Activated CD4-positive, alpha-beta T cell treated with anti-CD3 and anti-CD28 coated beads, Interleukin-2, amount 10 ng/mL, durations not matched to agents 24 days and 14 days (primary cell): ENCODE results near the gene EFHD2. TPM values are rescaled to one million over a fixed set of nuclear protein-coding genes. Genes with fewer than 3 reads are reported as not detected.

Experiments
- DNase-seq: peaks from one replicate; pipeline ENCODE4 v3.0.0; 2022
- H3K27ac Mint-ChIP-seq: one replicate; pipeline ENCODE4 v1.8.0; 2022; ENCODE audit warnings: mild to moderate bottlenecking, mixed read lengths
- H3K27me3 Mint-ChIP-seq: one replicate; pipeline ENCODE4 v1.8.0; 2022; ENCODE audit warnings: mixed read lengths
- H3K36me3 Mint-ChIP-seq: one replicate; pipeline ENCODE4 v1.8.0; 2022; ENCODE audit warnings: low read depth, mild to moderate bottlenecking, mixed read lengths
- H3K4me1 Mint-ChIP-seq: one replicate; pipeline ENCODE4 v1.8.0; 2021; ENCODE audit warnings: mixed read lengths
- H3K4me3 Mint-ChIP-seq: one replicate; pipeline ENCODE4 v1.8.0; 2022; ENCODE audit warnings: mild to moderate bottlenecking, moderate library complexity, mixed read lengths
- H3K9me3 Mint-ChIP-seq: one replicate; pipeline ENCODE4 v1.8.0; 2021; ENCODE audit warnings: mixed read lengths
- intact Hi-C: fragments of 100-400 bp; cut with micrococcal nuclease; formaldehyde crosslinking; loops from one replicate; pipeline ENCODE4 v1.15.1; 2023
- total RNA-seq: library from RNA; stranded (reverse); gene quantifications from 2 replicates; pipeline ENCODE4 v1.2.3, GENCODE V29; 2022

Gene EFHD2
- total RNA-seq, 1 donor from 2014 or later, result 92.3 TPM

DNA sequence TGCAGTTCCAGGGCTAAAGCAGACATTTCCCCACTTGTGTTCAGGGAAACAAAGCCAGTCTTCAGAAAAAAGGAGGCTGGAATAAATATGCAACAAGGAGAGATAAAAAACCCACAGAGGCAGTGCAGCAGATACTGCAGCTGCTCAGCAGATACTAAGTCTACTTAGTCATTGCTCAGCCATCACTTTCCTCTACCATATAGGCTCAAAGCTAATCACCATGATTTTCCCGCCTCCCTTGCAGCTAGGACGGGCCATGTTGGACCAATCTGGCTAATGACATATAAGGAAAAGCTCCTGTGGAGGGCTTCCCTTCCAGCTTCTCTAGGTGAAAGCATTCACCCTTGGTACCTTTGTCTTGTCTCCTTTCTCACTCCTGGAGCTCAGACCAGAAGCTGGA, 10.0 kb upstream of the EFHD2 start:
- Mint-ChIP-seq H3K9me3 (peaks cover 4% of the 10 kb centered on the region), H3K27me3 (peaks cover 6% of the 10 kb centered on the region), H3K4me3 (no peak overlapping the region), H3K36me3 (no peaks in the 10 kb centered on the region), H3K4me1 (no peaks in the 10 kb centered on the region), H3K27ac (no peak overlapping the region)
- no peak for DNase-seq
- intact Hi-C loops, result no loop called here

DNA sequence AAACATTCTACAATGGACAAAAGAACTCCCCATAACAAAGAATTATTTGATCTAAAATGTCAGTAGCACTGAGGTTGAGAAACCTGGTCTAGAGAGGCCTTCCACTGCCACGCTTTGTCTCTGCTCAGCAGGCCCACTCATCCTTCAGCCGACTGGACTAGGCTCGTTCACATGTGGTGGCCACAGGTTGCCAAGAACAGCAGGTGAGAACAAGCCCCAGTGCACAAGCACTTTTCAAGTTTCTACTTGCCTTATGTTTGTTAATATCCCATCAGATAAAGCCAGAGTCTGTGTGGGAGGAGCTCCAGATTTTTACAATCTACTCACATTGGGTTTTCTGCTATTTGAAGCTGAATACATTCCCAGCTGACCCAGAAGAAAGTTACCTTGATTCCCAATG, 9.1 kb upstream of the EFHD2 start:
- intact Hi-C loops, result no loop called here
- no peak for DNase-seq
- H3K9me3 Mint-ChIP-seq, result peaks cover 4% of the 10 kb centered on the region
- no peak overlapping the region for H3K27ac Mint-ChIP-seq
- no peaks in the 10 kb centered on the region for H3K4me1 Mint-ChIP-seq
- no peaks in the 10 kb centered on the region for H3K36me3 Mint-ChIP-seq
- peaks cover 8% of the 10 kb centered on the region for H3K27me3 Mint-ChIP-seq
- H3K4me3 Mint-ChIP-seq, result no peak overlapping the region

DNA sequence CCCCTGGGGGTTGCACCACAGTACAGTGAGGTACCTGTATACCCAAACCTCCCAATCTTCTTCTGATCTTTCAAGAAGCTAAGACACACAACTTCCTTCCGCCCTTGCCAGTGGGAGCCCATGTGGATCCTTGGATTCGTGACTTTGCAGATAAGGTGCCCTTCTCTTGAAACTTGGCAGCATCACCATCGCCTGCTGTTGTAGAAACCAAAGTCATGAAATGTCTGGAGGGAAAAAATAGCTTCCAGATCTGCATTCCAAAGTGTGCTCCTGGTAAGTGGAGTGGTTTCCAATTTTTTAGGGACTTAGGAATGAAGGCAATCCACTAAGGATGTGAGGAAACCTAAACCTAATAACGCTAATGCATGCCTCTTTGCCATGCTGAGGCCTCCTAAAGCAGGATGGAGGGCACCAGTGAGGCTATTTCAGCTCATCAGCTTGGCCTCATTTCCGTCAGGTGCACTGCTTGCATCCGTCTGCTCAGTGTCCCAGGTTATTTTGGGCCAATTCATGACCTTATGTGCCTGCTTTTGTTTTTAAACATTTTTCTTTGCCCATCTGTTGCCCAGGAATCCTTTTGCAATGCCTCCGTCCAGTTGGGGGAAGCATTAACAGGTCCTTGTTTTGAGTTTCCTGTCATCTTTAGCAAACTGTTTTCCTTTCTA, 8.2 kb upstream of the EFHD2 start:
- peaks cover 4% of the 10 kb centered on the region for H3K9me3 Mint-ChIP-seq
- intact Hi-C loops, result no loop called here
- H3K27me3 Mint-ChIP-seq, result peaks cover 10% of the 10 kb centered on the region
- no peak for DNase-seq
- H3K4me1 Mint-ChIP-seq, result no peaks in the 10 kb centered on the region
- no peak overlapping the region for H3K27ac Mint-ChIP-seq
- no peaks in the 10 kb centered on the region for H3K36me3 Mint-ChIP-seq
- no peak overlapping the region for H3K4me3 Mint-ChIP-seq

DNA sequence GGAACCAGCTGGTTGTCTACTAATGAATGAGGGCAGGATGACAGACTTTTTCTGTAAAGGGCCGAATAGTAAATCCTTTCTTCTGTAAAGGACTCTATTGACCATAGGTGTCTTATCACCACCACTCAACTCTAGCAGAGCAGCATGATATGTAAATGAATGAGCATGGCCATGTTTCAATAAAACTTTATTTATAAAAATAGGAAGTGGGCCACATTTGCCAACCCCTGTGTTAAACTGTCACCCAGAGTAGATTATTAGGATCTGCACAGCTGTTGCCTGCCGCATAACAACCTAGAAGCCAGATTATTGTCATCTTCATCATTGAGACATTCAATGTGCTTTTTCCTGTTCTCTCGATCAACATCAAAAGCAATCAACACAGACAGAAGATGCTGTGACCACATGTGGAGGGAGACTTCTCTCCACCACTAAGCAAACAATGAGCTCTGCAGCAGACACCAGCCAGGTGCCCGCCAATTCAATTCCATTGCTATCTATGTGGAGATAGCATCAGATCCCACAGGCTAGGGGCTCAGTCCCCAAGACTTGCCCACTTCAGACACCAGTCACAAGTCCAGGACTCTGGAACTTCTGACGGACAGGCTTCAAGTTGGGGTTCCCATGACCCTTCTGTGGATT, 6.8 kb upstream of the EFHD2 start:
- H3K4me3 Mint-ChIP-seq, result no peak overlapping the region
- DNase-seq, result no peak
- H3K36me3 Mint-ChIP-seq, result no peaks in the 10 kb centered on the region
- H3K4me1 Mint-ChIP-seq, result peaks cover 5% of the 10 kb centered on the region
- intact Hi-C loops, result no loop called here
- H3K9me3 Mint-ChIP-seq, result peaks cover 4% of the 10 kb centered on the region
- no peak overlapping the region for H3K27ac Mint-ChIP-seq
- peaks cover 24% of the 10 kb centered on the region for H3K27me3 Mint-ChIP-seq

DNA sequence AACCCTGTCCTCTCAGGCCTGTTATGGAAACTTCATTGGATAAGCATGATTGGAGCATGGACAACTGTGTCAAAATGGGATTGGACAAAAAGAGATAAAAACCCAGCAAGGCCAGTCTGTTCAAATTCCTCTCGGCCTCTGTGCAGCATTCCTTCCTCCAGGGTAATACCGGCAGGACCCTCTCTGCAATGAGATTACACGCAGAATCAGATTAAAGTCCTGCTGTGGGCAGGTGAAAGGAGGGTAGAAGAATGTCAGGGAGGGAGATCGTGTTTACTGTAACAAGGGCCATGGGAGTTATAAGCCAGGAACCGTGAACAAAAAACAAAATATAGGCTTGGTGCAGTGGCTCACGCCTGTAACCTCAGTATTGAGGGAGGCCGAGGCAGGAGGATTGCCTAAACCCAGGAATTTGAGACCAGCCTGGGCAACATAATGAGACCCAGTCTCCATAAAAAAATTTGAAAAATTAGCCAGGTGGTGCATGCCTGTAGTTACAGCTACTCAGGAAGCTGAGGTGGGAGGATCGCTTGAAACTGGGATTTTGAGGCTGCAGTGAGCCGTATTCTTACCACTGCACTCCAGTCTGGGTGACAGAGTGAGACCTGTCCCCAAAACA, 5.6 kb upstream of the EFHD2 start:
- Mint-ChIP-seq H3K27me3 (peaks cover 32% of the 10 kb centered on the region), H3K27ac (no peak overlapping the region), H3K4me3 (no peak overlapping the region), H3K9me3 (no peaks in the 10 kb centered on the region), H3K36me3 (no peaks in the 10 kb centered on the region), H3K4me1 (peaks cover 6% of the 10 kb centered on the region)
- intact Hi-C loops, result no loop called here
- DNase-seq, result no peak

DNA sequence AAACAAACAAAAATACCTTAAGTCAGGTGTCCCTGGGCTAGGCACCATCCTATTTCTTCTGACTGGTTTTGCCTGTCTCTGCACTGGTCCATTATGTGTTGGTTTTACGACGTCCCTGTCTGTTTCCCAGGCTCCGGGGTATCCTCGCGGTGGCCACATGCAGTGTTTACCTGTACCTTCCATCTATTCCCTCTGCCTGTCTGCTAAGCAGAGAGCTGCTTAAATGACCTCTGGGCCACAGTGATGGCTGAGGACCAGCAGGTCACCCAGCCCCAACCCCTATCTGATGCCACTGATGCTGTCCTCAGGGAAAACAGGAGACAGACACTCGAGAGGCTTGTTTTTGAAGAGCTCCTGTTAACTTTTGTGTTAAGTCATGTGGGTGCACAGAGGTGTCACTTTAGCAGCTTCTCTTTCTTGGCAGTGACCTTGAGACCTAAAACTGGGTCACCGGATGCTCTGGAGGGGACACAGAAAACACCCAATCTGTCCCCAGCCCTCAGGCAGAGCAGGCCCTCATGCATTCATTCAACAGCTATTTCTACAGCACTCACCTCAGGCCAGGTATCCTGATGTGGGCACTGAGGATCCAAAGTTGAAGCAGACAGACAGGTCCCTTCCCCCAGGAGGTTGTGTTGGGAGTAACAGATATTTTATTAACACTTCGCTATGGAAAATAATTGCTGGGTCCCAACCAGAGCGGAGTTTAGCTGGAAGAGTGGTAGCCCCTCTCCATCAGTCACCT, 4.4 kb upstream of the EFHD2 start:
- Mint-ChIP-seq H3K9me3 (no peaks in the 10 kb centered on the region), H3K27ac (no peak overlapping the region), H3K4me1 (peaks cover 8% of the 10 kb centered on the region), H3K36me3 (no peaks in the 10 kb centered on the region), H3K4me3 (no peak overlapping the region), H3K27me3 (peaks cover 34% of the 10 kb centered on the region)
- no peak for DNase-seq
- intact Hi-C loops, result no loop called here

DNA sequence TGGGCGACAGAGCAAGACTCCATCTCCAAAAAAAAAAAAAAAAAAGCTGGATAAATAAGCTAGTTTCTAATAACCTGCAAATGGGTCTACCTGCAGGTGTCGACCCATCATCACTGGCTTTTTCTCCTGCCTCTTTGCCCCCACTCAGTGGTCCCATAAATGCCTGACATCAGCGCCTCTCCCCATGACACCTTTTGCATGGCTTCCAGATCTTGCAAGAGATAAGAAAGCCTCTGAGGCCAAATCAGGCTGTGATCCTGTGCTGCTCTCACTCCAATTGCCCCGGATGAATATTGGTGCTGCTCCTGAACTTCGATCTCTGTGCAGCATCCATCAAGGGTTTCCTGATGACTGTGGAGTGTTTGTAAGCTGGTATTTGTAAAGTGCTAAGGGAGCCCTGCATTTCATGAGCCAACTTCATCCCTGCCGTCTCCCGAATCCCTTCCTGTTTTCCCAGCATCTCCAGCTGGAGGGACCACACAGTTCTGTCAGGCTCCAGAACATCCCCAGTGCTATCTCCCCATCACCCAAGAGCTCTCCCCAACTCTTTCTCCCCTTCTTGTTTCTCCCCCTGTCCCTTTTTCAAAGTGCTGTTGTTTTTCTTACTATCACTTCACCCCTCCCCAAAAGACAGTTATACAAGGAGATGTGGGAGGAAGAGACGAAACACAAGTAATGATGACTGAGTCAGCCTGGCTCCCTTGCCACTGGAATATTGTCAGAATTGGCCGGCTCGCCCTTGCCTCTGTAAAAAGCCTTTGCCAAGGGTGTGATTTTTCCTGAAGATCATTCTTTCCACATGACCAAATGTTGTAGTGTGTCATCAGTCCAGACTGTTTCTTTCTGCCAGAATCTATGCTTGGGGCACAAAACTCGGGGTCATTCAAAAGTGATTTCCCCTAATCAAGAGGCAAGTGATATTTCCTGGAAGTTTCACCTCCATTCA, 2.8 kb upstream of the EFHD2 start:
- Mint-ChIP-seq H3K4me3 (no peak overlapping the region), H3K9me3 (no peaks in the 10 kb centered on the region)
- intact Hi-C loops, result no loop called here

DNA sequence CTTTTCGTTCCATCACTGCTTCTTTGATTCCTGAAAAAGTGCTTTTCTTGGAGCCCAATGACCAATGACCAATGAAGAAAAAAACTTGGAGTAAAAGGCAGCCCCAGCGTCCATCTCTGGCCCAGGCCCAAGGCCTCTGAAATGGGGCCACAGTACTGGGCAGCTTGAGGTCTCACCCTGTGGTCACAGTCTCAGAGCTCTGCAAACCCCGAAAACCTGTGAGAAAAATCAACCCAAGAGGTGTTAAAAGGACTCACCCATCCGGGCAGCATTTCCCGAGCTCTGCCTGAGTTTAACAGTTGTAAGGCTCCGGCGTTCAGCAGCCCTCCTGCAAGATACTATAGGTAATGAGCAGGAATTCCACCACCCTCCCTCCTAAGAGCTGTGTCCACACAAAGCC, 2.1 kb upstream of the EFHD2 start:
- H3K4me1 Mint-ChIP-seq, result peaks cover 20% of the 10 kb centered on the region
- H3K4me3 Mint-ChIP-seq, result no peak overlapping the region
- H3K9me3 Mint-ChIP-seq, result no peaks in the 10 kb centered on the region
- H3K27ac Mint-ChIP-seq, result no peak overlapping the region
- intact Hi-C loops, result no loop called here
- H3K27me3 Mint-ChIP-seq, result peaks cover 34% of the 10 kb centered on the region
- peaks cover 15% of the 10 kb centered on the region for H3K36me3 Mint-ChIP-seq
- DNase-seq, result no peak

More for the DNA sequence above, 2.8 kb upstream of the EFHD2 start:
- Mint-ChIP-seq H3K36me3 (peaks cover 8% of the 10 kb centered on the region), H3K4me1 (peaks cover 13% of the 10 kb centered on the region), H3K27ac (no peak overlapping the region), H3K27me3 (peaks cover 34% of the 10 kb centered on the region)
- no peak for DNase-seq

DNA sequence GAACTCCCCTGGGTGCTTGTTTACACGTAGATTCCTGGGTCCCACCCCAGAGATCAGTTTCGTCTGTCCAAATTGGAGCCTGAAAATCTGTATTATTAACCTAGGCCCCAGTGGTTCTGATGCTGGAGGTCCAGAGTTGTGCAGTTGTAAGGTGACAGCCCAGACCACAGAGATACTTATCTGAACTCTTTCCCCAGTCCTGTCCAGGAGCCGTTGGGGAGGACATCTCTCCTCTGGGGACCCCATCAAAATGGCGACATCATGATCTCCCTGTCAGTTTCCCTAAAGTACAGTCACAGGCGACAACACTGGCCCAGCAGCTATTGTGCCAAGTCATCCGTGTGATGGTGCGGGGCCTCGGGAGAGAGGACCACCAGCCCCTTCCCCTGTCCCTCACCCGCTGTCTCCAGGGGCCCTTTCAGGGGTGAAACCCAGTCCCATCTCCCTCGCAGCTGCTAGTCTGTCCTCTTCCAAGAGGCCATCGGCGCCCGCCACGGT, 749 bp upstream of the EFHD2 start:
- H3K4me1 Mint-ChIP-seq, result peaks cover 29% of the 10 kb centered on the region
- peak overlapping the region; percentile 91 for H3K27ac Mint-ChIP-seq
- no peaks in the 10 kb centered on the region for H3K9me3 Mint-ChIP-seq
- DNase-seq, result no peak
- intact Hi-C loops, result loop anchor here (2.0 kb wide), 1 partner anchor 116 kb away; the partner anchor contains the start of gene CASP9
- H3K27me3 Mint-ChIP-seq, result peaks cover 33% of the 10 kb centered on the region
- peak overlapping the region; percentile 96 for H3K4me3 Mint-ChIP-seq
- peaks cover 27% of the 10 kb centered on the region for H3K36me3 Mint-ChIP-seq

DNA sequence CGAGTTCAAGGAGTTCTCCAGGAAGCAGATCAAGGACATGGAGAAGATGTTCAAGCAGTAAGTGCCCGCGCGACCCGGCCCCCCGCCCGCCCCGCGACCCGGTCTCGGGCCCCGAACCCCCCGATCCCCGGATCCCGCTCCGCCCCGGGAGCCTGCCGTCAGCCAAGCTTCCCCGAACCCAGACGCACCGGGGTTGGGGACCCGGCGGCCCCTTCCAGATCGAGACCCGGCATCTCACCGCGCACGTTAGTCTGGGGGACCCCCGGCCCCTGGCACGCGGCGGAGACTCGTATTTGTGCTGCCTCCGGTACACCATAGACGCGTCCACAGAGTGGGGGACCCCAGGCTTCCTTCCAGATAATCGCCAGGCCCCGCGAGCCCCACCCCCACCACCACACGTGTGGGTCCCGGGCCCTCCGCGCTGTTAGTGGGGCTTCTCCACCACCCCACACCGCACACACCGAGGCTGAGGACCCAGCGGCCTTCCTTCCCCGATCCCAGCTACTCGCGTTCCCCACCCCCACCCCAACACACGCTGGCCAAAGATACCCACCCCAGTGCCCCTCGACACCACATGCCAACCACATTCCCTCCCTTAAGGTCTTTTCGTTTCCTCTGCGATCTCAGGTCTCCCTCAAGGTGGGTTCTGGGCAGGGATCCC, 665 bp downstream of the EFHD2 start:
- peaks cover 42% of the 10 kb centered on the region for H3K4me1 Mint-ChIP-seq
- H3K27ac Mint-ChIP-seq, result peak overlapping the region; percentile 91
- peaks cover 4% of the 10 kb centered on the region for H3K9me3 Mint-ChIP-seq
- DNase-seq, result peak; percentile 72
- peaks cover 28% of the 10 kb centered on the region for H3K27me3 Mint-ChIP-seq
- peaks cover 40% of the 10 kb centered on the region for H3K36me3 Mint-ChIP-seq
- intact Hi-C loops, result no loop called here
- peak overlapping the region; percentile 96 for H3K4me3 Mint-ChIP-seq

DNA sequence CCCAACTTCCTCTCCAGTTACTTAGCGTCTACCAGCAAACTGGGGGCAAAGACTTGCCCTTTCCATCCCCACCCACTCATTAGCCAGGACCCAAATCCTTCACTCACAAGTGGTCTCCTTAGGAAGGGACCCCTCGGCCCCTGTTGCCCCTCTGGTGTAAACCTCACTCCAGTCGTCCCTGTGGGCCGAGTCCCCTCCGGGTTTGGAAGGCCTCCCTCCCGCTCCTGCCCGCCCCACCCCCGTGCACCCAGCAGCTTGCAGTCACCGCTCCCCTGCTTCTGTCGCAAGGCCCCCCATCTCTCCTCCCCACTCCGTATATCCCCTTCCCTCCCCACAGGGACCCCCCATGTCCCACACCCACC, 1.2 kb downstream of the EFHD2 start:
- Mint-ChIP-seq H3K4me3 (peak overlapping the region; percentile 96), H3K9me3 (peaks cover 4% of the 10 kb centered on the region), H3K4me1 (peaks cover 48% of the 10 kb centered on the region), H3K36me3 (peaks cover 45% of the 10 kb centered on the region), H3K27me3 (peaks cover 26% of the 10 kb centered on the region), H3K27ac (peak overlapping the region; percentile 91)
- intact Hi-C loops, result no loop called here
- no peak for DNase-seq

DNA sequence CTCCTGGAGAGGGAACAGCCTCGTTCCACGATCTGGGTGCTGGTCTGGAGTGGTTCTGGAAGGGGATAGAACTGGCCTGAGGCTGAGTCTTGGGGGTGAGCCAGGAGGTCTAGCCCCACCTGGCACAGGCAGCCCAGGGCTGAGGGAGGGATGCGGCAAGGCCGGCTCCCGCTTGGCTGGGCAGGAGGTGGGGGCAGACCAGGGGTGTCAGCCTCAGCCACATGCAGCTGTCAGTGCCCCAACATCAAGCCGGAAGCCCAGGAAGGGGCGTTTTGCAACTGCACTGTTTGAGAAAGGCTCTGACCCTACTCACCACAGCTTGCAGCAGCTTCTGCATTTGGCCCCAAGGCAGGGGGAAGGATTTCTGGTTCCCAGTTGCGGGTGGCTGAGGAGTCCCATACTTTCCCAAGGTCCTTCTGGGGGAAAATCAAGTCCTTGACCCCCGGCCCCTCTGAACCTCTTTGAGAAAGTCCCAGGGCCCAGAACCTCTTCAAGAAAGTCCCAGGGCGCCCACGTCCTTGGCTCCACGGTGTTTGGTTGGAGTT, 2.0 kb downstream of the EFHD2 start:
- H3K4me3 Mint-ChIP-seq, result peak overlapping the region; percentile 96
- H3K9me3 Mint-ChIP-seq, result peaks cover 4% of the 10 kb centered on the region
- peak overlapping the region; percentile 91 for H3K27ac Mint-ChIP-seq
- peak; percentile 84 for DNase-seq
- peaks cover 47% of the 10 kb centered on the region for H3K36me3 Mint-ChIP-seq
- peaks cover 23% of the 10 kb centered on the region for H3K27me3 Mint-ChIP-seq
- intact Hi-C loops, result no loop called here
- H3K4me1 Mint-ChIP-seq, result peaks cover 56% of the 10 kb centered on the region
